ENCODE data around the gene NOL4L.

The NOL4L gene

DNA sequence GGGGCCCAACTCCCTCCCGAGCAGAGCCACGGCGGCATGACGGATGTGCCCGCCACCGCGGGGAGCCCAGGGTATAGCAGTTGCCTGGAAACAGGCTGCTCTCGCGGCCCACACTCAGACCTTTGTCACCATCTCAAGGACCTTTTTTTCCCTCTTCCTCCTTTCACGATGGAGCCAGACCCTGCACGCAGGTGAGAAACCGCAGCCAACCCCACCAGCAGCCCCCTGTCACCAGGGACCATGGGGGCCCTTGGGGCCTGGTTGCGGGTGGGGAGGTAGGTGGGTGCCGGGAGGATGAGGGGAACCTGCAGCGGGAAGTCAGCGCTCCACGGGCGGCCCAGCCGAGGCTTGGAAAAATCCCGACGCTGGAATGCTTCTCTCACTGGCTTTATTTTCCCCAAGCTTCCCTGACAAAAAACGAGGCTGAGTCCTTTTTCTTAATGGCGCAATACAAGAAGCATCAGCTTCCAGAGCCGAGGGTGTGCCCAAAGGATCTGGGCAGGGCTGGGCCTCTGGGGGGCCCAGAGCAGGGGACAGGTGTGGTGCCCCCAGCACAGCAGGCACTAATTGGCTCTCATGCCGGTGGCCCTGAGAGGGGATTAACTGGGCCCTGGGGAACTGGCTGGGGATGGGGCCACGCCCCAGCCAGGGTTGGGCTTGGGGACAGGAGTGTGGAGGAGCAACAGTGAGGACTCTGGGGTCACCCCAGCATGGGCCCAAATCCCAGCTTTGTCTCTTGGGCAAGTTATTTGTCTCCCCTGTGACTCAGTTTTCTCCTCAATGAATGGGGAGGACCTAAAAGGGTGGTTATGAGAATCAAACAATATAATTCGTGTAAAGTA lies 23.9 kb downstream of the NOL4L start:
- no peak for DNase-seq (ENCODE audit: low spot score)

DNA sequence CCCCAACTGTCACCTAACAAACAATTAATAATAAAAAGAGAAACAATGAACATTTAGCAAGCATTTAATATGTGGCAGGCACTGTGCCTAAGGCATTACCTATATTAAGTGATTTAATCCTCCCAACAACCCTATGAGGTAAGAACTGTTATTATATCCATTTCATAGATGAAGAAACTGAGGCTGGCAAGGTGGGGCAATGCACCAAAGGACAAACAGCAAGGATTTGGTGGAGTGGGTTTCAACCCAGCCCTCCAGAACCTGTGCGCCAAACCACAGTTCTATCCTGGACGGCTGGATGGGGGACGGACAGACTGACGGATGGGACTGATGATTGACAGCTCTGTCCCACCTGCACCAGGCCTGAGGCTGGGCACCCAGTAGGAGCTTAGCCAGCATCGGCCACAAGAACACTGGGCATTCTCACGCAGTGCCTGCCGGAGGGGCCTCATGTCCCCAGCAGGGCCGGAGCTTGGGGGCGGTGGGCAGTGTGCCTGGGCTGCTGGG lies 24.6 kb downstream of the NOL4L start:
- no peak for DNase-seq (ENCODE audit: low spot score)

DNA sequence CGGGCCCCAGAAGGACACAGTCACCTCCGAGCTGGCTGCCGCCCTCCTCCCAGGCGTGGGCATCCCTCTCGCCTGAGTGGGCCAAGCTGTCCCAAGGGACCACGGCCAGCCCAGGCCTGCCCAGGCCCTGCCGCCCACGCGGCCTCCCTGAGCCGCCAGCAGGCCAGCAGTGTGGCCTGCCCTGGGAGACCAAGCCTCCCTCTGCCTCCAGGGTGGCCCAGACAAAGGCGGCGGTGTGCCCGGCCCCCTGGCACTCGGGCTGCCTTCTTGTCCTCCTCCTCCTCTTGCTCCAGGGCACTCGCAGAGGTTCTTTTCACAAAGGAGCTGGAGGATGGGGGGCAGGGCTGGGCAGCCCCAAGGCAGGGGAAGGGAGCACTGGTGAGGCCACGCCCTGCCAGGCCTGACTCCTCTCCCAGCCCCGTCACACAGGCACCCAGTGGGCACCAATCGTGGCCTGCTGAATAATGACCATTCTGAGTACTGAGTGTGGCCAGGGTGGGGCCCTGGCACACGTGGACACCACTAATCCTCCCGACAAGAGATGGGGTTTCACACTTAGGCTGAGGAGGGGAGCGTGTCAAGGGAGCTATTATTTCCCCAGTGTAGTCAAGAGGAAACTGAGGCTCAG lies 25.3 kb downstream of the NOL4L start:
- DNase-seq (ENCODE audit: low spot score), result no peak

DNA sequence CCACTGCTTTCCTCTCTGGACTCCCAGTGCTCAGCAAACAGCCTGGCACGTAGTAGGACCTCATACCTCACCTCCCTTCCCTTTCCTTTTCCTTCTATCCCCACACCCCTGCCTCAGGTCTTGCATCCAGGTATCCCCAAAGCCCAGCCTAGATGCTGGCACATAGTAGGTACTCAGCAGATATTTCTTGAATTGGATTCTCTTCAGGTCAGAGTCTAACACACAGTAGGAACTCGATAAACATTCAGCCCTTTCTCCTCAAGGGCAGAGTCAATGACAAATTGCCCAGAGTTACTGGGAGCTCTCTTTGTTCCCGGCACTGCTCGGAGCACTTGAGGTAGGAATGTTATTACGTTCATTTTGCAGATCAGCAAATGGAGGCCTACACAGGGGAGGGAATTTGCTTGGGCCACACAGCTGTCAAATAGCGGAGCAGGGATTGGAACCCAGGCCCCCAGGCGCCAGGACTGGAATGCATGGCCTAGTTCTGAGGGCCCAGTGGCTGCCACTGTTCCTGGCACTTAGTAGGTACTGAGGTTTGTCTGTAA lies 25.9 kb downstream of the NOL4L start:
- no peak for DNase-seq (ENCODE audit: low spot score)

DNA sequence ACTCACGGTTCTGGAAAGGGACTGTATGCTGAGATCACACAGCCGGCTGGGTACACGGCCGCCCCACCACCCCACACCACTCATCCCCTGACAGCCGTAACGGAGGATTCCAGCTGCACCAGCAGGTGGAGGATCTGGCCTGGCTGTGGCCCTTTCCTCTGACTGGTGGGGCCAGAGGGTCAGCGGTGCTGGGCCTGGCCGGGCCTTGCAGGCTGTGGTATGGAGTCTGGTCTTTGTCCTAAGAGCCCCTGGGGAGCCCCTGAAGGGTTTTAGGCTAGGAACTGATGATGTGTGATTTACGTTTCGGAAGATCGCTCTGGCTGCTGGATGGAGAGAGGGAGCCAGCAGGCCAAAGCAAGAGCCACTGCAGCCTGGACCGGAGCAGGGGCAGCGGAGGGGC lies 26.6 kb downstream of the NOL4L start:
- DNase-seq (ENCODE audit: low spot score), result no peak

DNA sequence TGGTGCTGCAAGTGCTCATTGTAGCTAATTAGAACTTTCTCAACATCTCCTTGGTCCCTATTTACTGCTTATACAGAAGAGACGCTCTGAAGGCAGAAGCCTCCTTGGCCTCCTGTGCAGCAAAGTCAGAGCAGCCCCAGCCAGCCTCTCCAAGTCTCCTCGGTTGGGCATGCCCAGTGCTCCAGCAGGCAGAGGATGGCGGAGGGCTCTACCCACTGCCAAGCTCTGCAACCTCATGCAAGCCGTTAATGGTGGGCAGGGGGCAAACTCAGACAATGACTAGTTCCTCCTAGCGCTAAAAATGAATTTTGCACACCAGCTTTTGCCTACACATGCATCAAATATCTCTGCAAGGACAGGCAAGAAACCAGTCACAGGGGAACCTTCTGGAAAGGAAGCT lies 27.8 kb downstream of the NOL4L start:
- DNase-seq (ENCODE audit: low spot score), result no peak

DNA sequence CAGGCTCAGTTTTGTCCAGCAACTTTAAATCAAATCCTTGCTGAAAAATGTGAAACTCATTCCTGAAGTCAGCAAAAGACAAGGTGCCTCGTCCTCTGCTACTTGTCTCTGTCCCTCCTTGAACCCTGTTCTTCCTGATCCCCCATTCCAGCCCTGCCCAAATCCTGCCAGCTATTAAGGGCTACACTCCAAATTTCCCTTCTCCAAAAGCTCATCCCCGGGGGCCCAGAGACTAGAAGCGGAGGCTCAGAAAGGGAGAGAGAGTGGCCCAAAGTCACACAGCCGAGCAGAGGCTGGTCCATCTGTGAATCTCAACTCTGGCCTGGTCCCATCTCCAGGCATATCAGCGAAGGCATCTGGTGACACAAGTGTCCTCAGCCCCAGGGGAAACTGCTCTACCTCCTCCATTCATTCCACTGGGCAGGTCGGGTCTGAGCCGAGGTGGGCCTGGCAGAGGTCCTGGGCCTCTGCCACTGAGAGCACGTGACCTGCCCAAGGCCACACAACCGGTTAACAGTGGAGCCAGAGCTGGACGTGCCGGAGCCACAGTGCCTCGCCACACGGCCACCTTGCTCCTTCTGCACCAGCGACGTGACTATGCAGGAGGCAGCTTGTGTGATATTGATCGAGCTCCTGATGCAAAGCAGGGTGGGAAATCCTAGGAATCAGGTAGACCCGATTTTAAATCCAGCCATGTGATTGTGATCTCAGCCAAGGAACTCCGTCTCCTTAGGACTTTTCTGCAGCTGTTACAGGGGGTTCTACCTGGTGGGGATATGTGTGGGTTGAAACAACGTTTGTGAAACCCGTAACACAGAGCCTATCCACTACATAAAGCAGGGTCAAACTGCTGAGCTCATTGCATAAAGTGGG lies 28.6 kb downstream of the NOL4L start:
- no peak for DNase-seq (ENCODE audit: low spot score)

DNA sequence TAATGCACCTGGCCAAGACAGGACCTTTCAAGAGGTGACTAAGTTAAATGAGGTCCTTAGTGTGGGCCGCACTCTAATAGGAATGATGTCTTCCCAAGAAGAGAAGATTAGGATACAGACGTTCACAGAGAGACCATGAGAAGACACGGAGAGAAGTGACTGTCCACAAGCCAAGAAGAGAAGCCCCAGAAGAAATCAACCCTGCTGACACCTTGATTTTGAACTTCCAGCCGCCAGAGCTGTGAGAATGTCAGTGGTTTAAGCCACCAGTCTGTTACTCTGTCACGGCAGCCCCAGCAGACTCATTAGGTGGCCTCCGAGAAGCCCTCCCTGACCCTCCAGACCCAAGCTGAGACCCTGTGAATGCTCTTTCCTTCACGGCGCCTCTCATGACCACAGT lies 29.5 kb downstream of the NOL4L start:
- DNase-seq (ENCODE audit: low spot score), result no peak

DNA sequence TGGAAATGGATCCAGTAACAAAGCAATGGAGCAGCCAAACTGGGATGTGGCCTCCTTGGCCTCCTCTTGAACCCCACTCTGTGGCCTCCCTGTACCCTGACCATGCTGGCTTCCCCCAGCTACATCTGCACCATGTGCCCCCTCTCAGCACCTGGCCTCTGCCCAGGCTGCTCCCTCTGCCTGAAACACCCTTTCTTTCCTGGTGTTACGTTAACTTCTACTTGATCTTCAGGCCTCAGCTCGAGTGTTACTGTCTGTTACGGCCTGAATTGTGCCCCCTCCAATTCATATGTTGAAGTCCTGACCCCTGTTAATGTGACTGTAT lies 30.2 kb downstream of the NOL4L start:
- no peak for DNase-seq (ENCODE audit: low spot score)

DNA sequence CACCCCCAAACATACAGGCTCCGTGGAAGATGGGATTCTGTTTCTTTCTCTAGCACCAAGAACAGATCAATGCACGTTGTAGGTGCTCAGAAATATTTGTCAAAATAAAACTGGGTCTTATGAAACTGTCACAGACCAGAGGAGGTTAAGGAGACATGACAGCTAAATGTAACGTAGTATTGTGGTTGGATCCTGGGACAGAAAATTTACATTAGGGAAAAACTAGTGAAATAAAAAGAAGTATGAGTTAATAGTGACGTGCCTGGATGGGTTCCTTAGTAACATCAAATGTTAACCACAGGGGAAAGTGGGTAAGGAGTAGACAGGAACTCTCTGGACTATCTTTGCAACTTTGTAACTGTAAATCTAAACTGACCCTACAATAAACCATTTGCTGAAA lies 31.5 kb downstream of the NOL4L start:
- no peak for DNase-seq (ENCODE audit: low spot score)

DNA sequence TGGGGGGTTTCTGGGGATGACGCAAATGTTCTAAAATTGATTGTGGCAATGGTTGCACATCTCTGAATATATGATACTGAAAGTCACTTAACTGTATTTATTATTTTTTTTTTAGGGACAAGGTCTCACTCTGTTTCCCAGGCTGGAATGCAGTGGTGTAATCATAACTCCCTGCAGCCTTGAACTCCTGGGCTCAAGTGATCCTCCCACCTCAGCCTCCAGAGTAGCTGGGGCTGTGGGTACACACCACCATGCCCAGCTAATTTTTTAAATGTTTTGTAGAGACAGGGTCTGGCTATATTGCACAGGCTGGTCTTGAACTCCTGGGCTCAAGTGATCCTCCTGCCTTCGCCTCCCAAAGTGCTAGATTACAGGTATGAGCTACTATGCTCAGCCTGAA lies 33.4 kb downstream of the NOL4L start:
- DNase-seq (ENCODE audit: low spot score), result no peak

DNA sequence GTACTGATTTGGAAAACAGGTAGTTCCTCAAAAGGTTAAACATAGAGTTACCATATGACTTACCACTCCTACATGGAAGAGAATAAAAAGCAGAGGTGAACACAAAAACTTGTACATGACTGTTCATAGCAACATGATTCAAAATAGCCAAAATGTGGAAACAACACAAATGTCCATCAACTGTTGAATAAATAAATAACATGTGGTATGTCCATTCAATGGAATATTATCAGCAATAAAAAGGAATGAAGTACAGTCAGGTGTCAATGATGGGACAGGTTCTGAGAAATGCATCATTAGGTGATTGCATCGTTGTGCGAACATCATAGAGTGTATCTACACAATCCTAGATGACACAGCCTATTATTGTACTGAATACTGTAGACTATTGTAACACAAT lies 35.3 kb downstream of the NOL4L start:
- DNase-seq (ENCODE audit: low spot score), result no peak

DNA sequence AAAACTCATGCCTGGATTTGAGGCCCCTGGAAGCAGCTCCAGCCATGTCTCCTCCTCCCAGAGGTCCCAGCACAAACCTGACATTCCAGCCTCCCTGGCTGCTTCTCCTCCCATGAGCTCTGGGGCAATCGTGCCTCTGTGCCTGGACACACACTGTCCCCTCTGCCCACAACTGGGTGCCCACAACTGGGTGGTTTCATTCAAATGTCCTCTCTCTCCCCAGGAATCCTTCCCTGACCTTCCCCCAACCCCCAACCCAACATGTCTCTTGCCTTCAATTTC lies 37.4 kb downstream of the NOL4L start:
- DNase-seq (ENCODE audit: low spot score), result no peak

DNA sequence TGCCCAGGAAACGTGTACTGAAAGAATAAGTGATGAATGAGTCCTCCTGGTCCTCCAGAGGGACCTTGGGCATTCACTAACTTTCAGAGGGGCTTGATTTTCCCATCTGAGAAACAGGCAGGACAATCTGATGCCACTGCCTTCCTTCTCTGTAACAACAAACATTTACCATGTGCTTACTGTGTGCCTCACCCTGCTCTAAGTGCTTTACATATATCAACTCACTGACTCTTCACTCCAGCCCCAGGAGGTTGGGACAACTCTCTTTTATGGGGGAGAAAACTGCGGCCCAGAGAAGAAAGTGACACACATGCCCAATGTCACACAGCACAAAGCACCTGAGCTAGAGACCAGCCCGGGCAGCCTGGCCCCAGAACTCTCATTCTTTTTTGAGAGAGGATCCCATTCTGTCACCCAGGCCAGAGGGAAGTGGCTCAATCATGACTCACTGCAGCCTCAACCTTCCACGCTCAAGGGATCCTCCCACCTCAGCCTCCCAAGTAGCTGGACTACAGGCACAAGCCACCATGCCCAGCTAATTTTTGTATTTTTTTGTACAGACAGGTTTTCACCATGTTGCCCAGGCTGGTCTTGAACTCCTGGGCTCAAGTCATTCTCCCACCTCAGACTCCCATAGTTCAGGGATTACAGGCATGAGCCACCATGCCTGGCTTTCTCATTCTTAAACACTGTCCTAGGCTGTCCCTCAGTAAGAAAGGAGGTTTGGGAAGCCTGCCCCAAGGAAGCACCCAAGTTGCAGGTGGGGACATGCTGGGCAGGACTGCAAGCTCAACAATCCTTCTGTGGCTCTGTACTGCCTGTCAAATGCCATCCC lies 38.0 kb downstream of the NOL4L start:
- DNase-seq (ENCODE audit: low spot score), result no peak

DNA sequence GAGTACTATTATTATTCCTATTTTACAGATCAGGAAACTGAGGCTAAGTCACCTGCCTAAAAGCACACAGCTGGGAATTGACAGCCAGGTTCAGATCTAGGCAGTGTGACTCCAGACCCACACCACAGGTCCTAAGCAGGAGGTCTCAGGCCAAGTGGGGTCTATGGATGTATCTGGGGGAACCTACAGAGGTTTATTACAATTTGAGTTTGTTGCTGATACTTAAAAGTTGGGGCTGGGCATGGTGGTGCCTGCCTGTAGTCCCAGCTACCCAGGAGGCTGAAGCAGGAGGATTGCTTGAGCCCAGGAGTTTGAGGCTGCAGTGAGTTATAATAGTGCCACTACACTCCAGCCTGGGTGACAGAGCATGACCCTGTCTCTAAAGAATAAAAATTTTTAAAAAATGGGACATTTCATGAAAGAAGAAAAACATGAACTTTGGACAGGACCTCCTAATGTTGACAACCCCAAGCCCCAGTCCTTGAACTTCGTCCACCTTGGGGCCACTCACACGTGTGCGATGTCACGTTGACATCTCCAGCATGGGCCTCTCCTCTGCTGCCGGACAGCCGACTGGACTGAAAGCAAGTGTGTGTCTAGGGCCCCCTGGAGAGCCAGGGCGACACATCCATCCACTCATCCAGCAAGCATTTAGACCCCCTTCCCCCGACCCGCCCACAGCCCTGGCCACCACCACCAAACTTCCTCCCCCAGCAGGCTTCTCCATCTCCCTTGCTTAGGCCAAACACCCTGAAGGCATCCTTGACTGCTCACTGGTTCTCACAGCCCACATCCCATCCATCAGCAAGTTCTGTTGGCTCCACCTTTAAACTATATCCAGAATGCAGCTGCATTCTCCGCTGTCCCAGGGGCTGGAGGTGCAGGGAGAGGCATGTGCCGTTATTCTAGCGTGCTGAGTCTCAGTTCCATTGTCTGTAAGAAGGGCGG lies 40.0 kb downstream of the NOL4L start:
- no peak for DNase-seq (ENCODE audit: low spot score)

DNA sequence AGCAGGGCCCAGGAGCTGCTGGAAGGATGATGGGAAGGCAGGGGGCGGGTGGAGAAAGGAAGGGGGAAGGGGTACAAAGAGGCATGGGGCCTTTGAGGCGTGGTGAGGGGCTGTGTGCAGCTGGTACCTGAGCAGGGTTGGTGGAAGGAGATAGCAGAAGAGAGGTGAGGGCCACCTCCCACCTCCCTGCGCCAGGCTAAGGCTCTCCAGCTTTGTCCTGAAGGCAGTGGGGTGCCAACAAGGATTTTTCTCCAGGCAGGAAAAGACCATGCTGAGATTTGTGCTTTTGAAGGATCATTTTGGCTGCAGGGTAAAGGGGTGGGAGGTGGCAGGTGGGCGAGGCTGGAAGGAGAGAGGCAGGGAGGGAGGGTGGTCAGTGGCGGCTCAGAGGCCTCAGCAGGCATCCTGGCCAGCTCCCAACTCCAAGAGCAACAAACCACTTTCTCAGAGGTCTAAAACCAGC lies 40.8 kb downstream of the NOL4L start:
- no peak for DNase-seq (ENCODE audit: low spot score)

DNA sequence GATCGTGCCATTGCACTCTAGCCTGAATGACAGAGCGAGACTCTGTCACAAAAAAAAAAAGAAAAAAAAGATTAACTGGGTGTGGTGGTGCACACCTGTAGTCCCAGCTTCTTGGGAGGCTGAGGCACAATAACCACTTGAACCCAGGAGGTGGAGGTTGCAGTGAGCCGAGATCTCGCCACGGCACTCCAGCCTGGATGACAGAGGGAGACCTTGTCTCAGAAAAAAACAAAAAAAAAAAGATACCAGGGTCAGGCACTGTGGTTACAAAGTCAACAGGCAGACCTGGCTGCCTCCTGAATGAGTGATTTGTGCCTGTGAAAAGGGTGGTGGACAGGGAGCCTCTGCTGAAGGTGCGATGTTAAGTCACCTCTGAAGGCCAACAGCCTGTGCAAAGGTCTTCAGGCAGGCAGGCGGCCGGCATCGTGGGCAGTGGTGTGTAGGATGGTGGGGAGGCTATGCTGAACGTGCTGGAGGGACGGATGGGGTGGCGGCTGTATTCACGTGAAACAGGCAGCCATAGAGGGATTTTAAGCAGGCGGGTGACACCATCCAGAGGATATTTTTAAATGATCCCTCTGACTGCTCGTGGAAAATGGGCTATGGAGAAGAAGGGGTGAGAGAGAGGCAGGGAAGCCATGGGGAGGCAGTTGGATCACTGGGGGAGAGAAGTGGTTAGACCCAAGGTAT lies 41.4 kb downstream of the NOL4L start:
- no peak for DNase-seq (ENCODE audit: low spot score)

DNA sequence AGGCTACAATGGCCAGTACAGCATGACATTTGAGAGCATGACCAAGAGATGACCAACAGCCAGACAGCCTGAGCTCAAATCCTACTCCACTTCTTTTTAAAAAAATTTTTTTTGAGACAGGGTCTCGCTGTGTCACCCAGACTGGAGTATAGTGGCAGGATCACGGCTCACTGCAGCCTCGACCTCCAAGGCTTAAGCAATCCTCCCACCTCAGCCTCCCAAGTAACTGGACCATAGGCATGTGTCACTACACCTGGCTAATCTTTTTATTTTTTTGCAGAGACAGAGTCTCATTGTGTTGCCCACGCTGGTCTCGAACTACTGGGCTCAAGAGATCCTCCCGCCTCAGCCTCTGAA lies 42.9 kb downstream of the NOL4L start:
- DNase-seq (ENCODE audit: low spot score), result no peak

DNA sequence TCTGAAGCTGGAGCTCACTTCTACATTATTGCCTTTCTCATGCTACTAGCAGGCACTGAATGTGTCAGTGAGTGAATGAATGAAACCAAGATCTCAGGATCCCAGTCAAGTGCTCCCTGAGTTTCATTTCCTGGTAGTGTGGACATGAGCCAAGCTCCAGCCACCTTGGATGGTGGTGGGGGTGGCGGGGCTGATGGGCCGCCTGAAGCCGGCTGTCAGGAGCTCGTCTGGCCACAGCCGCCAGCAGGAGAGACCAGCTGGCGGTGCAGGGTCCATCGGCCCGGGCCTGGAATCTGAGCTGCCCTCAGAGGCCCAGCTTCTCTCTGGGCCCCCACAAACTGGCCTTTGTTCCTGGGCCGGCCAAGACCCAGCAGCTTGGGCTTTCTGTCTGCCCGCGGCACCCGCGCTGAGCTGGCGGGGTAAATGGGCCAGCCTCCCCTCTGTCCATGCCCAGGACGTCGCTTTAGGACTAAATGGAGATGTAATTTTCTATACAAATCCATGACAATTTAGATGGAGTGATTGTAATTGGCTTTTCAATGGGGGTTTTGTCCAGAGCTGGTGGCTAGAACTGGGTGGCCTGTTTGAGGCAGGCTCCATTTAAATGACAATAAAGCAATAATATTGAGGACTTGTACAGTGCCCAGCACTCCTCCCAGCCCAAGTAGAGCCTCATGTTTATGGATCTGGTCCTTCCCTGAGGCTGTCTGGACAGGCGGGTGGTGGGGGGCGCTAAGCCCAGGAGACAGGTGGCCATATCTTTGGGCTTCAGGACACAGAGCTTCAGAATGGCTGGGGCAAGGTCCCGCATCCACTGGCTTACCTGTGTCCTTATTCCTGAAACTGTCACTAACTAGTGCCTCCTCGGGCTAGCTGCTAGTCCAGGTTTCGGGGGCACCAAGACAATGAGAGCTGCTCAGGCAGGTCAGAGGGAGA lies 43.5 kb downstream of the NOL4L start:
- no peak for DNase-seq (ENCODE audit: low spot score)

Measured in HuH-7.5 (cell line).